HEK293 (cell line): ENCODE data around the gene SAMD5.

Experiments
- CTCF ChIA-PET: fragments of 350-600 bp; formaldehyde crosslinking; extraction: SDS; loops from one replicate; lab custom pipeline; 2021; ENCODE audit warnings: antibody characterized with exemption; lab: Yijun Ruan, JAX
- POLR2A ChIA-PET: fragments of 300-600 bp; formaldehyde crosslinking; extraction: SDS; loops from one replicate; lab custom pipeline; 2020; ENCODE audit warnings: antibody characterized with exemption, inconsistent platforms; lab: Yijun Ruan, JAX
- H3K27ac ChIP-seq: fragments of 200-500 bp; sonication (Bioruptor generic); 2 replicates; pipeline ENCODE4 v1.5.1; 2014; ENCODE audit warnings: low read depth, low read length, control low read depth, inconsistent platforms; ENCODE audit errors: extremely low read depth
- H3K36me3 ChIP-seq, 2 experiments: fragments of 200-500 bp in 1 of 2; sonication (Bioruptor generic) in 1 of 2; 1 replicate in 1 of 2; 2 replicates in 1 of 2; pipeline ENCODE4 v1.5.1; 2014 to 2017; ENCODE audit warnings: inconsistent platforms in 2 of 2, low read length in 2 of 2; ENCODE audit not compliant: control insufficient read depth in 2 of 2, insufficient read depth in 1 of 2
- H3K4me1 ChIP-seq: fragments of 200-500 bp; sonication (Bioruptor generic); 2 replicates; pipeline ENCODE4 v1.5.1; 2014; ENCODE audit warnings: mild to moderate bottlenecking, low read length, inconsistent platforms; ENCODE audit not compliant: control insufficient read depth, insufficient read depth
- H3K4me3 ChIP-seq: 2 replicates; pipeline ENCODE4 v1.5.1; 2011; ENCODE audit warnings: low read depth, mild to moderate bottlenecking, control low read depth, low read length, moderate library complexity
- H3K9me3 ChIP-seq: fragments of 200-500 bp; sonication (Bioruptor generic); 2 replicates; pipeline ENCODE4 v1.5.1; 2014; ENCODE audit warnings: low read depth, low read length, inconsistent platforms; ENCODE audit not compliant: control insufficient read depth, insufficient read depth
- FEZF1 ChIP-seq: fragments of 450-650 bp; formaldehyde crosslinking; IDR thresholded peaks from 2 replicates; pipeline ENCODE4 v1.5.1; 2016; ENCODE audit warnings: missing biosample characterization, missing genetic modification characterization
- GLI4 ChIP-seq: fragments of 450-650 bp; formaldehyde crosslinking; IDR thresholded peaks from 2 replicates; pipeline ENCODE4 v1.5.1; 2016; ENCODE audit warnings: missing biosample characterization, missing genetic modification characterization
- GLIS1 ChIP-seq: fragments of 450-650 bp; formaldehyde crosslinking; IDR thresholded peaks from 2 replicates; pipeline ENCODE4 v1.5.1; 2016; ENCODE audit warnings: missing biosample characterization, missing genetic modification characterization
- ZFP41 ChIP-seq: fragments of 450-650 bp; formaldehyde crosslinking; IDR thresholded peaks from 2 replicates; pipeline ENCODE4 v1.5.1; 2016; ENCODE audit warnings: missing biosample characterization, missing genetic modification characterization, borderline replicate concordance
- ZNF10 ChIP-seq: fragments of 450-650 bp; formaldehyde crosslinking; IDR thresholded peaks from 2 replicates; pipeline ENCODE4 v1.5.1; 2017; ENCODE audit warnings: missing biosample characterization, missing genetic modification characterization
- ZNF140 ChIP-seq: fragments of 450-650 bp; formaldehyde crosslinking; IDR thresholded peaks from 2 replicates; pipeline ENCODE4 v1.5.1; 2016; ENCODE audit warnings: missing biosample characterization, missing genetic modification characterization
- ZNF266 ChIP-seq: fragments of 450-650 bp; formaldehyde crosslinking; IDR thresholded peaks from 2 replicates; pipeline ENCODE4 v1.5.1; 2016; ENCODE audit warnings: missing biosample characterization, missing genetic modification characterization, low read depth
- ZNF350 ChIP-seq: fragments of 450-650 bp; formaldehyde crosslinking; IDR thresholded peaks from 2 replicates; pipeline ENCODE4 v1.5.0; 2017; ENCODE audit warnings: missing biosample characterization, mild to moderate bottlenecking, missing genetic modification characterization
- ZNF548 ChIP-seq: fragments of 450-650 bp; formaldehyde crosslinking; IDR thresholded peaks from 2 replicates; pipeline ENCODE4 v1.5.1; 2016; ENCODE audit warnings: missing biosample characterization, missing genetic modification characterization
- ZNF549 ChIP-seq: fragments of 450-650 bp; IDR thresholded peaks from 2 replicates; pipeline ENCODE4 v1.5.1; 2018; ENCODE audit warnings: missing biosample characterization, missing genetic modification characterization, mild to moderate bottlenecking, inconsistent platforms, moderate library complexity
- ZNF571 ChIP-seq: fragments of 450-650 bp; formaldehyde crosslinking; IDR thresholded peaks from 2 replicates; pipeline ENCODE4 v1.5.0; 2017; ENCODE audit warnings: missing biosample characterization, missing genetic modification characterization
- ZNF629 ChIP-seq: fragments of 450-650 bp; formaldehyde crosslinking; IDR thresholded peaks from 2 replicates; pipeline ENCODE4 v1.5.1; 2017; ENCODE audit warnings: missing biosample characterization, missing genetic modification characterization
- ZNF670 ChIP-seq: fragments of 450-650 bp; formaldehyde crosslinking; IDR thresholded peaks from 2 replicates; pipeline ENCODE4 v1.5.1; 2016; ENCODE audit warnings: missing biosample characterization, missing genetic modification characterization, low read depth
- ZNF777 ChIP-seq: fragments of 450-650 bp; formaldehyde crosslinking; IDR thresholded peaks from 2 replicates; pipeline ENCODE4 v1.5.1; 2017; ENCODE audit warnings: missing biosample characterization, missing genetic modification characterization, borderline replicate concordance
- ZNF837 ChIP-seq: fragments of 450-650 bp; formaldehyde crosslinking; IDR thresholded peaks from 2 replicates; pipeline ENCODE4 v1.5.1; 2016; ENCODE audit warnings: missing biosample characterization, missing genetic modification characterization
- TF ChIP-seq, protein P1 (sequence below): IDR thresholded peaks from 2 replicates; pipeline ENCODE4 v1.6.1; 2011; ENCODE audit warnings: mild to moderate bottlenecking, low read depth, low read length, borderline replicate concordance
- TF ChIP-seq, protein P2 (sequence below): fragments of 450-650 bp; formaldehyde crosslinking; IDR thresholded peaks from 2 replicates; pipeline ENCODE4 v1.5.1; 2016; ENCODE audit warnings: missing biosample characterization, missing genetic modification characterization
- TF ChIP-seq, protein P3 (sequence below): fragments of 450-650 bp; formaldehyde crosslinking; IDR thresholded peaks from 2 replicates; pipeline ENCODE4 v1.5.1; 2016; ENCODE audit warnings: missing biosample characterization, missing genetic modification characterization
- TF ChIP-seq, protein P4 (sequence below): fragments of 450-650 bp; formaldehyde crosslinking; IDR thresholded peaks from 2 replicates; pipeline ENCODE4 v1.5.1; 2017; ENCODE audit warnings: missing biosample characterization, mild to moderate bottlenecking, missing genetic modification characterization, moderate library complexity
- TF ChIP-seq, protein P5 (sequence below): fragments of 450-650 bp; formaldehyde crosslinking; IDR thresholded peaks from 2 replicates; pipeline ENCODE4 v1.5.1; 2016; ENCODE audit warnings: missing biosample characterization, missing genetic modification characterization
- TF ChIP-seq, protein P6 (sequence below): fragments of 450-650 bp; IDR thresholded peaks from 2 replicates; pipeline ENCODE4 v1.5.1; 2018; ENCODE audit warnings: missing biosample characterization, missing genetic modification characterization

The SAMD5 gene

DNA sequence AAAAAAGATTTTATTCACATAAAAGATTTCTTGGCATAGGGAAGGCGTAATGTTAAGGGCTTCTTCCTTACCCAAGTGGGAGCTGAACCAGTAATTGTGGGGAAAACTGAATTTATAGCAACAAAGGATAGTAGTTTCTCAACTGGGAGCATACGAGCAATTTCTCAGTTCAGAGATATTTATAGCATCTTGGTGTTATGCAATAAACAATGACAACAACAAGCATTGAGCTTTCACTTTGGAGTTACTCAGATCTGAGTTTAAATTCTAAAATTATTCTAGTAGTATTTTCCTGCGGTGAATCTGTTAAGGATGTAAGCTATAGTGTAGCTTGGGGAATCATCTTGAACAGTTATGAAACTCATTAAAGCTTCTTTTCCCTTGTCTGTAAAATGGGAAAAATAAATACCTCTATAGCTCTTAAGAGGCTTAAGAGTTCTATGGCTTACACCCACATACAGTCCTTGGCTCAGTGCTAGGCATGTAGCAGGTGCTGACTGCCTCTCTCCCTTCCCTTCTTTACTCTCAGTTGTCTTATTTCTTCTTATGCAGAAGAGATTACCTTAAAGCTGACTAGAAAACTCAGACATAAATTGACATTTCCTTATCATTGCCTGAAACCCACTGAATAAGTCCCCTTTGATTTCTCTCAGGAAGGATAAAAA lies 58.8 kb downstream of the SAMD5 start (continued):
- TF ChIP-seq, protein P1, sequence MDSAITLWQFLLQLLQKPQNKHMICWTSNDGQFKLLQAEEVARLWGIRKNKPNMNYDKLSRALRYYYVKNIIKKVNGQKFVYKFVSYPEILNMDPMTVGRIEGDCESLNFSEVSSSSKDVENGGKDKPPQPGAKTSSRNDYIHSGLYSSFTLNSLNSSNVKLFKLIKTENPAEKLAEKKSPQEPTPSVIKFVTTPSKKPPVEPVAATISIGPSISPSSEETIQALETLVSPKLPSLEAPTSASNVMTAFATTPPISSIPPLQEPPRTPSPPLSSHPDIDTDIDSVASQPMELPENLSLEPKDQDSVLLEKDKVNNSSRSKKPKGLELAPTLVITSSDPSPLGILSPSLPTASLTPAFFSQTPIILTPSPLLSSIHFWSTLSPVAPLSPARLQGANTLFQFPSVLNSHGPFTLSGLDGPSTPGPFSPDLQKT = no peak
- no peak for TF ChIP-seq ZNF350
- no peak for TF ChIP-seq ZNF266 (tag by site-specific recombination)
- TF ChIP-seq ZNF548 (tag by site-specific recombination) = no peak
- TF ChIP-seq GLI4 = no peak
- TF ChIP-seq GLIS1 (tag by site-specific recombination) = no peak
- no peak for TF ChIP-seq FEZF1
- TF ChIP-seq, protein P2, sequence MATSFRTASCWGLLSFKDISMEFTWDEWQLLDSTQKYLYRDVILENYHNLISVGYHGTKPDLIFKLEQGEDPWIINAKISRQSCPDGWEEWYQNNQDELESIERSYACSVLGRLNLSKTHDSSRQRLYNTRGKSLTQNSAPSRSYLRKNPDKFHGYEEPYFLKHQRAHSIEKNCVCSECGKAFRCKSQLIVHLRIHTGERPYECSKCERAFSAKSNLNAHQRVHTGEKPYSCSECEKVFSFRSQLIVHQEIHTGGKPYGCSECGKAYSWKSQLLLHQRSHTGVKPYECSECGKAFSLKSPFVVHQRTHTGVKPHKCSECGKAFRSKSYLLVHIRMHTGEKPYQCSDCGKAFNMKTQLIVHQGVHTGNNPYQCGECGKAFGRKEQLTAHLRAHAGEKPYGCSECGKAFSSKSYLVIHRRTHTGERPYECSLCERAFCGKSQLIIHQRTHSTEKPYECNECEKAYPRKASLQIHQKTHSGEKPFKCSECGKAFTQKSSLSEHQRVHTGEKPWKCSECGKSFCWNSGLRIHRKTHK (tag by site-specific recombination) = no peak
- TF ChIP-seq ZNF10 (tag by site-specific recombination) = no peak
- TF ChIP-seq, all 188 proteins: peak for 0

DNA sequence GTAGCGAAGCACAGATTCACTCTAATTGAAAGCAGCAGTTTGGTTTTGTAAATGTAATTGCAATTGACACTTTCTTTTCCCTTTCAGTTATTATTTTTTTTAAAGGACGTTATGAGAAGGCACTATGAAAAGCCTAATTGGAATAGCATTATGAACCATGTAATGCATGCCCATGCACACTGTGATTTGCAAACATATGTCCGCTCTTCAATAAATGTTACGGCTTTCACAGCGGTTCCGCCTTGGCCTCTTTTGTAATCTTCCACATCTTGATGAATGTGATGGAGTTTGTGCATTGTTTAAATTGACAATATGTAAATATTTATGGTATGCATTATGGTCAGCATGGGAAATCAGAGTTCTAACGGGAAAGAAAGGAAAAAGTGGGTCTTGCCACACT lies 61.3 kb downstream of the SAMD5 start:
- H3K4me1 ChIP-seq = no peaks in the 10 kb centered on the region
- TF ChIP-seq ZNF571 (tag by site-specific recombination) (no peak), ZNF837 (no peak), ZNF670 (tag by site-specific recombination) (no peak), ZNF629 (tag by site-specific recombination) (no peak), ZNF140 (tag by site-specific recombination) (no peak), ZNF549 (tag by site-specific recombination) (no peak), ZFP41 (tag by site-specific recombination) (no peak), ZNF777 (tag by site-specific recombination) (no peak)
- TF ChIP-seq, protein P3, sequence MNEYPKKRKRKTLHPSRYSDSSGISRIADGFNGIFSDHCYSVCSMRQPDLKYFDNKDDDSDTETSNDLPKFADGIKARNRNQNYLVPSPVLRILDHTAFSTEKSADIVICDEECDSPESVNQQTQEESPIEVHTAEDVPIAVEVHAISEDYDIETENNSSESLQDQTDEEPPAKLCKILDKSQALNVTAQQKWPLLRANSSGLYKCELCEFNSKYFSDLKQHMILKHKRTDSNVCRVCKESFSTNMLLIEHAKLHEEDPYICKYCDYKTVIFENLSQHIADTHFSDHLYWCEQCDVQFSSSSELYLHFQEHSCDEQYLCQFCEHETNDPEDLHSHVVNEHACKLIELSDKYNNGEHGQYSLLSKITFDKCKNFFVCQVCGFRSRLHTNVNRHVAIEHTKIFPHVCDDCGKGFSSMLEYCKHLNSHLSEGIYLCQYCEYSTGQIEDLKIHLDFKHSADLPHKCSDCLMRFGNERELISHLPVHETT (tag by site-specific recombination) = no peak
- TF ChIP-seq, protein P4, sequence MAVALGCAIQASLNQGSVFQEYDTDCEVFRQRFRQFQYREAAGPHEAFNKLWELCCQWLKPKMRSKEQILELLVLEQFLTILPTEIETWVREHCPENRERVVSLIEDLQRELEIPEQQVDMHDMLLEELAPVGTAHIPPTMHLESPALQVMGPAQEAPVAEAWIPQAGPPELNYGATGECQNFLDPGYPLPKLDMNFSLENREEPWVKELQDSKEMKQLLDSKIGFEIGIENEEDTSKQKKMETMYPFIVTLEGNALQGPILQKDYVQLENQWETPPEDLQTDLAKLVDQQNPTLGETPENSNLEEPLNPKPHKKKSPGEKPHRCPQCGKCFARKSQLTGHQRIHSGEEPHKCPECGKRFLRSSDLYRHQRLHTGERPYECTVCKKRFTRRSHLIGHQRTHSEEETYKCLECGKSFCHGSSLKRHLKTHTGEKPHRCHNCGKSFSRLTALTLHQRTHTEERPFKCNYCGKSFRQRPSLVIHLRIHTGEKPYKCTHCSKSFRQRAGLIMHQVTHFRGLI = no peak
- TF ChIP-seq, protein P5, sequence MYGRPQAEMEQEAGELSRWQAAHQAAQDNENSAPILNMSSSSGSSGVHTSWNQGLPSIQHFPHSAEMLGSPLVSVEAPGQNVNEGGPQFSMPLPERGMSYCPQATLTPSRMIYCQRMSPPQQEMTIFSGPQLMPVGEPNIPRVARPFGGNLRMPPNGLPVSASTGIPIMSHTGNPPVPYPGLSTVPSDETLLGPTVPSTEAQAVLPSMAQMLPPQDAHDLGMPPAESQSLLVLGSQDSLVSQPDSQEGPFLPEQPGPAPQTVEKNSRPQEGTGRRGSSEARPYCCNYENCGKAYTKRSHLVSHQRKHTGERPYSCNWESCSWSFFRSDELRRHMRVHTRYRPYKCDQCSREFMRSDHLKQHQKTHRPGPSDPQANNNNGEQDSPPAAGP (tag by site-specific recombination) = no peak
- TF ChIP-seq, protein P6, sequence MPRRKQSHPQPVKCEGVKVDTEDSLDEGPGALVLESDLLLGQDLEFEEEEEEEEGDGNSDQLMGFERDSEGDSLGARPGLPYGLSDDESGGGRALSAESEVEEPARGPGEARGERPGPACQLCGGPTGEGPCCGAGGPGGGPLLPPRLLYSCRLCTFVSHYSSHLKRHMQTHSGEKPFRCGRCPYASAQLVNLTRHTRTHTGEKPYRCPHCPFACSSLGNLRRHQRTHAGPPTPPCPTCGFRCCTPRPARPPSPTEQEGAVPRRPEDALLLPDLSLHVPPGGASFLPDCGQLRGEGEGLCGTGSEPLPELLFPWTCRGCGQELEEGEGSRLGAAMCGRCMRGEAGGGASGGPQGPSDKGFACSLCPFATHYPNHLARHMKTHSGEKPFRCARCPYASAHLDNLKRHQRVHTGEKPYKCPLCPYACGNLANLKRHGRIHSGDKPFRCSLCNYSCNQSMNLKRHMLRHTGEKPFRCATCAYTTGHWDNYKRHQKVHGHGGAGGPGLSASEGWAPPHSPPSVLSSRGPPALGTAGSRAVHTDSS (tag by site-specific recombination) = no peak
- no peak overlapping the region for H3K4me3 ChIP-seq
- H3K9me3 ChIP-seq = no peaks in the 10 kb centered on the region
- ChIA-PET POLR2A (no interaction called here), CTCF (no interaction called here)
- no peaks in the 10 kb centered on the region for H3K36me3 ChIP-seq
- H3K27ac ChIP-seq = no peak overlapping the region
